GM18861 (cell line): ENCODE results near the gene NALCN.

Experiments used
- ATAC-seq: cut with Tn5 transposase; IDR thresholded peaks from one replicate; pipeline ENCODE4 v1.9.1; 2021; ENCODE audit not compliant: unreplicated experiment

NALCN gene

DNA sequence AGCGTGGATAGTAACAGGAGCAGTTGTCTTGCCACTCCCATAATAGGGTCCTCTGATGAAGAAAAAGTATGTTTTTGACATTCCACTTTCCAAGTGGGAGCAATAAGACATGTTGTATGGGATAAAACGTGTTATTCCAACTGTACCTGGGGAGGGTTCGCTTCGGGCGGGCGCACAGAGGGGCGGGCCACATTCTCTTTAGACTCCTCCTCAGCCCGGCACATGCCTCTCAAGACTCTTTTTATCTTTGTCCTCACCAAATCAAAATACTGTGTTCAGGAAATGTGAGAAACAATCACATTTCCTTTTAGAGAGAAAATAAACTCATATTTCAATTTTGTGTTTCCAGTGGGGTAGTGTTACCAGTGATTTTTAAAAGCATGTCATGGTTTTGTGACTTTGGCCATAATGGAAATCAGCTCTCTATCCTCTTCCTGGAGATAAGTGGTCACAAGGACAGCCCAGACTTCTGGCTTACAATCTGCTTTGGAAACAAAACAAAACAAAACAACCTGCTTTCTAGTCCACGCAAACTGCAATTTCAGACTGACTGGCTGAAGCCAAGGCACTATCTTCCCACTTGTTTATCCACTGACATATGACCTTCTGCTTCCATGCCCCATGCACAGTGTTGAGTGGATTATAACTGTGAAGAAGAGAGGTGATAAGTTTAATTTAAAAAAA is 276.1 kb downstream of the NALCN start:
- ATAC-seq, result no peak

- no peak for ATAC-seq
Measured at GRCh38 chr13:101139081-101139480, 277.2 kb downstream of the NALCN start.

- peak; percentile 94 for ATAC-seq
Measured at GRCh38 chr13:101127741-101128353, 288.5 kb downstream of the NALCN start.

- no peak for ATAC-seq
Measured at GRCh38 chr13:101123028-101123427, 293.3 kb downstream of the NALCN start.

GRCh38 chr13:101121608-101122007 is 294.7 kb downstream of the NALCN start:
- no peak for ATAC-seq

DNA sequence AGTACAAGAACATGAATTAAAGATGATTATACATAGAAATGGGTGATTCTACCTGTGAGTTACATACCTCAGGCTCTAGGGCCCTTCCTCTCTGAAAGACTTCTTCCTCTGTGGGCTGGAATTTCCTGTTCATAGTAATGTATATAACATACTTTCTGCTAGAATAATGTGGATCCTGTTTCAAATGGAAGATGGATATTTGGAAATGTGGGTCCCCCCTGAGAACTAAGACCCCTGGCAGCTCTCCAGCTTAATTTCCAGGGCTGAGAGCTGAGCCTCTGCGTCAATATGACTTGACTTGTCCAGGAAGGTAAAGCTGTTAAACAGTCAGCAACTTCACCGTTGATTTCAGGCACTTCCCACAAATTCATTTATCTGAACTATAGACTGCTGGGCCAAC is 296.3 kb downstream of the NALCN start:
- no peak for ATAC-seq

DNA sequence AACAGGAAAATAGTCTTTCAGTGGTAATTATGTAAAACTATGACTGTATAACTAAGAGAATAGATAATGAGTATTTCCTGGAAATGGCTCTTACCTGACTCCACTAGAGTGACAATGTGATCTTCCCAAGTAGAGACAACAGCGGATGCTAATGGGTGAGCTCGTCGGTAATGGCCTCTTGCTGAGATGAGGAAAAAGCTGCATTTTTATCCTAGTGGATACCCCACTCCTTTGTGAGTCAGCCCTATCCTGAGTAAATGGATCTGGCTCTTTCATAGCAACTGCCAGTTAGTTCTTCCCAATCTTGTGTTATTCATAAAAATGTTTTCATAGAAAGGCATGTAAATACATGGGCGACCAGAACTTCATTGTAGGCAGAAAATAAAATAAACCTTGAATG is 299.5 kb downstream of the NALCN start:
- no peak for ATAC-seq

DNA sequence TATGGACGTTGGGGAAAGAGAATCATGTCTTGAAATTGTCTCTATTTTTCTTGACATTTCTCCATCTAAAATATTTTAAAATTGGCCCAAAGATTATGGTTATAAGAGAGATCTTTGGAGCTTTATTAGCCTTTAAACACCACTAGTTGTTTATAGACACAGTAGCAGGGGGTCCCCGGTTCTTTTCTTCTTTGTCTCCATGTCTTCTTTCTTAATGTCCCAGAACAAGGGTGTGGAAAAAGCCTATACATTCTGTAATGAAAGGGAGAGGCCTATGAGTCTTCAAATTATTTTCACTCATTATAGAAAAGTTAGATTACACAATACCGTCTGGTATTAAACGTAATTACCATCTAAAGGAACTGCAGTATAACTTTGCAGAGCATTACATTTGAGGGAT is 300.0 kb downstream of the NALCN start:
- ATAC-seq, result no peak

DNA sequence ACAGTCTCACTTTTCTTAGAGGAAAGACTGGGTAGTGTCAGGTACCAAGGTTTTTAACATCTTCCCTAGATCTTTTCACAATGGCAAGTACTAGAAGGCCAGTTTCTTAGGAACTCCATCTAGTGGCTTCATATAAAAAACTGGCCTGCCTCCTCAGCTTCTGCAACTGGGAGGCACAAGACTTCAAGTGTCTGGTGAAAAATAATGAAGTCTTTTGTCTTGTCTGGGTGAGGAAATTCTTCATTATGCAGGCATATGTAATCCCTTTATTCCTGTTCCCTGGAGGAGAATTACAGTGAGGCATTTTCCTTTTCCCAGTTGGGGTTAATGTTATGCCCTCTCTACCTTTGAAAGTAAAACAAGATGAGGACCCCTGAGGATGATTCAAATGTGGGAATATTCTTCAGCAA is 300.5 kb downstream of the NALCN start:
- no peak for ATAC-seq

DNA sequence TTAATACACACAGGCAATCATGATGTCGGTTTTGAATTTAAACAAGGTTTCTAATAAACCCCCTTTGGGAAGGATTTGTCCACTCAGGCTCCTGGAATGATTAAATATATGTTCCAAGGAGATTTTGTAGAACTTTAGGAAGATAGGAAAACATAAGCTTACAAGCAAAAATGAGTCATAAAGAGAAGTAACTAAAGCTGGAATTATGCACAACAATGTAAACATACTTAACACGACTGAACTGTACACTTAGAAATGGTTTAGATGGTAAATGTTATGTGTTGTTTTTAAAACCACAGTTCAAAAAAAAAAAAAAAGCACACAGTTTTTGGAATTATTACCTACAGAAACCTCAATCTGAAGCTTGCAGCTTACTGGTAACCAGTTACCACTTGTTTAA is 304.4 kb downstream of the NALCN start:
- no peak for ATAC-seq

DNA sequence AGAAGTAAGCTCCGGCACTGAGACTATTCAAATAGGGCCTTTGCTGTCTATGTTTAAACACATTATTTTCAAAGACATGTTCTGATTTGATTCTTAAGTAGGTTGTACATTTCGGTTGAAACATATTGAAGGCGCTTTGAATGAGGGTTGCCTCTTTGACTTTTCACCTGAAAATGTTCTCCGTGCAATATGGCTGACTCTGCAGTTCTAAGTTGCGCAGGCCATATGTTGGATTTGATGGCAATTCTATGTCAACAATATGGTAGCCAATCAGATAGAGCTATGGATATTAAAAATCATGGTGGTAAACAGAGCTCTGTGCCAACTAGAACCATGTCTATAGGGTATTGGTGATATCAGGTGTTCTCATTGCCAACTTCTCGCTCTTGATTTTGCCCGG is 307.3 kb downstream of the NALCN start:
- no peak for ATAC-seq

DNA sequence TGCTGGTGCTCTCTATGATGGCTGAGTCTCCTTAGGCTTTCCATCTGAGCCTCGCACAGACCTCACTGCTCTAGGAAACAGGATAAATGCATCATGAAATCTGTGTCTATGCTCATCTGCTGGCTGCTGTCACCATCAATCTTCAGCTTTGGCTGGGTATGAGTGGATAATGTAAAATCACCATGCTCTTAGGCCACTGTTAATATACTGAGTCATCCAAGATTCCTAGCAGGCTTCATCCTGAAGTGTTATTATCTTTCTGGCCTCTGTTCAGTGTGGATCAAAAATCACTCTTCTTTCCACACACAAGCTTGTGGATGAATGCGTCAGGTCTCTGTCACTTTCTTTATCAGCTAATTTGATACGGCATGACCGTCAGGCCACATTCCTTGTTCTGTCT is 317.4 kb downstream of the NALCN start:
- ATAC-seq, result no peak

GRCh38 chr13:101092985-101093384 is 323.3 kb downstream of the NALCN start:
- ATAC-seq, result no peak

- ATAC-seq, result no peak
Measured at GRCh38 chr13:101090287-101090686, 326.0 kb downstream of the NALCN start.

DNA sequence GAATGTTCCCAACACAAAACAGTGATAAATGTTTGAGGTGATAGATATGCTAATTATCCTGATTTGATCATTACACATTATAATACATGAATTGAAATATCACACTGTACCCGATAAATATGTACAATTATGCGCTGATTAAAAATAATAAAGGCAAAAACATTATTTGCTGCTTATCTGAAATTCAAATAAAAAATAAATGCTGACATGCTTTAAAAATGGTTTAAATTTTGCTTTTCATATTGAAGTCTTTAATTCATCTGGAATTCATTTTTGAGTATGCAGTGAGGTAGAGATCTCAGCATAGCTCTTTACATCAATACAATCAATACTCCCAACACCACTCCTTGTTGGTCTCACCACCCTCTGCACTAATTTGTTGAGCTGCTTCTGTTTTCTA is 330.8 kb downstream of the NALCN start:
- ATAC-seq, result no peak

DNA sequence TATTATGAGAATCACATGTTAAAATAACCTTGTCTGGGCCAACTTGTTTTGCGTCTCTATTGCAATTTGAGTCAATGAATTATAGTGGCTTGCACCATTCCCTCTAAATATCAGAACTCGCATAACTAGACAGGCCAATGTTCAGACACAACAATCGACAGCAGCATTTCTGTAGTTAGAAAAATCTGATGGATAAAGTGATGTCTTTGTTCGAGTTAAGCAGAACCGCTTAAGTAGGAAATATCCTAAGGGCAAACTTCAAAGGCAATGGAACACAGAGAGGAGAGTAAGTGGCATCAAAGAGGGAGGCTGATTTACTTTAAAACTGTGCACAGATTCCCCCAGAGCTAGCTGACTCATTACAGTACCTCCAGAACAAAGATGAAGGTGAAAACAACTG is 333.9 kb downstream of the NALCN start:
- ATAC-seq, result no peak

GRCh38 chr13:101080616-101081015 is 335.7 kb downstream of the NALCN start:
- no peak for ATAC-seq

- ATAC-seq, result no peak
Measured at GRCh38 chr13:101065329-101065728, 351.0 kb downstream of the NALCN start.

- no peak for ATAC-seq
Measured at GRCh38 chr13:101059793-101060192, 356.5 kb downstream of the NALCN start.

DNA sequence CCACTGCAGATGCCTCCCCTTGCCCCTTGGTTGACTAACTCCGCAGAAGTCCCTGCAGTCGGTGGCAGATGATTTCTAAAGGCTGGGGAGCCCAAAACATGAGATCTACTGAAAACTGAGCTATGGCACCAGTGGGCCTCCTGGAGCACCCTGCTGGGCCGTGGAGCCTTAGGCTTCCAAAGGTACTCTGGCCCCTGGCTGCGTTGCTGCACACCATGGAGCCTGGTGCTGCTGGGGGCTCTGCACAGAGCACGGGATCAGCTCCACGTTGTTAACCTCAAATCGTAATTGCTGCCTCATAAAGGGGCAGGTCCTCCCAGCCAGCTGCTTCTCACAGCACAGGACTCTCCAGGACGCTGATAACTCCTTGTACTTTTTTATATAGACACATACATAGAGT is 357.5 kb downstream of the NALCN start:
- no peak for ATAC-seq

- ATAC-seq, result no peak
Measured at GRCh38 chr13:101053301-101054093, 362.8 kb downstream of the NALCN start.

GRCh38 chr13:101049166-101049850 is 367.0 kb downstream of the NALCN start:
- ATAC-seq, result no peak
